Uterus (tissue), 2 donors: Measurements from ENCODE around the gene ADAP1.

ENCODE experiments used
- POLR2A ChIP-seq, 2 donors: fragments of 450-650 bp; IDR thresholded peaks; one replicate each; pipeline ENCODE4 v1.6.1; 2016; ENCODE audit warnings: antibody characterized with exemption in 2 of 2, mild to moderate bottlenecking in 1 of 2, moderate library complexity in 1 of 2
- TF ChIP-seq, protein P1 (sequence below), 4 experiments: fragments of 200-600 bp in 2 of 4; fragments of 450-650 bp in 2 of 4; sonication (generic) in 2 of 4; IDR thresholded peaks; one replicate each; pipeline ENCODE4 v1.5.1; 2016 to 2019; ENCODE audit warnings: antibody characterized with exemption in 4 of 4, mild to moderate bottlenecking in 2 of 4, moderate library complexity in 1 of 4

DNA sequence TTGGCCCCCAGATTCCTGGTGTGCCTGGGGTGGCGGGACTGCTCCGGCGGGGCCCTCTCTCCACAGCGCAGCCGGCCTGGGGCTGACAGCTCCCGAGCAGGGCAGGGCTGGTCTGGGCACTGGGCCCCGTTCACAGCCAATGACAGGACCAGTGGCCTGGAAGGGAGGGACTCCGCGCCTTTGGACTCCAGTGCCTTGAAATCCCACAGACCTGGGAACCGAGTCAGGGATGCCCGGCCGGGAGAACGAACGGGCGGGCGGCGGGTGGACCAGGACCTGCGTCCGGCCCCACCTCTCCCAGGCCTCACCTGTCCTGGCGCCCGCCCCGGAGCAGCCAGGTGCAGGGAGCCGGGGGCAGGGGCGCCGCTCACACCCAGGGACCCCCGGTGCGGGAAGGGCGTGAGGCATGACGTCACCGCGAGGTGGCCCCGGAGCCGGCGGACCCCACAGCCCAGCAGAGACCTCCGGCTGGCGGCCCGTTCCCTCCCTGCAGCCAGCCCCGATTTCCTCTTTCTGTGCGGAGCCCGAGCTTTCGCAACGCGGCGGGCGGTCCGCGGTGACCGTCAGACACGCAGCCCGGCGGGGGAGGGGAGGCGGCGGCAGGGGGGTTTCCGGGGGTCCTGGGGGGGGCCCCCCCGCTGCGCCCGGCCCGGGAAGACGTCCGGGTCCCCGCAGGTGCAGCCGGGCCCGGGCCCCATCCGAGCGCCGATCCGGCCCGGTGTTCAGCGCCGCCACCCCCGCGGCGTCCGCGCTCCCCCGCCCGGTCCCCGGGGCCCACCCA lies 743 bp downstream of the ADAP1 start:
- TF ChIP-seq, protein P1, sequence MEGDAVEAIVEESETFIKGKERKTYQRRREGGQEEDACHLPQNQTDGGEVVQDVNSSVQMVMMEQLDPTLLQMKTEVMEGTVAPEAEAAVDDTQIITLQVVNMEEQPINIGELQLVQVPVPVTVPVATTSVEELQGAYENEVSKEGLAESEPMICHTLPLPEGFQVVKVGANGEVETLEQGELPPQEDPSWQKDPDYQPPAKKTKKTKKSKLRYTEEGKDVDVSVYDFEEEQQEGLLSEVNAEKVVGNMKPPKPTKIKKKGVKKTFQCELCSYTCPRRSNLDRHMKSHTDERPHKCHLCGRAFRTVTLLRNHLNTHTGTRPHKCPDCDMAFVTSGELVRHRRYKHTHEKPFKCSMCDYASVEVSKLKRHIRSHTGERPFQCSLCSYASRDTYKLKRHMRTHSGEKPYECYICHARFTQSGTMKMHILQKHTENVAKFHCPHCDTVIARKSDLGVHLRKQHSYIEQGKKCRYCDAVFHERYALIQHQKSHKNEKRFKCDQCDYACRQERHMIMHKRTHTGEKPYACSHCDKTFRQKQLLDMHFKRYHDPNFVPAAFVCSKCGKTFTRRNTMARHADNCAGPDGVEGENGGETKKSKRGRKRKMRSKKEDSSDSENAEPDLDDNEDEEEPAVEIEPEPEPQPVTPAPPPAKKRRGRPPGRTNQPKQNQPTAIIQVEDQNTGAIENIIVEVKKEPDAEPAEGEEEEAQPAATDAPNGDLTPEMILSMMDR (IDR thresholded peaks at IDR 0.05): no peak
- peak in 1 of 2 donors; percentile 18 for TF ChIP-seq POLR2A (IDR thresholded peaks at IDR 0.05)
